Measurements from ENCODE around the gene PSME3IP1.

GRCh38 chr16:57234707-57235092 lies 48.9 kb upstream of the PSME3IP1 start:
- TF ChIP-seq CTCF (IDR thresholded peaks at IDR 0.05) (no peak), POLR2A (IDR thresholded peaks at IDR 0.05) (no peak)
